Tracheal epithelial cell (primary cell): ENCODE data around the gene USP37. TPM values are rescaled to one million over a fixed set of nuclear protein-coding genes. Genes with fewer than 3 reads are reported as not detected.

ENCODE experiments used
- total RNA-seq: library from RNA; depleted of rRNA; stranded (reverse); fragments of >200 nt; gene quantifications from 2 replicates; pipeline ENCODE4 v1.2.1, GENCODE V29; 2014

The USP37 gene, protein sequence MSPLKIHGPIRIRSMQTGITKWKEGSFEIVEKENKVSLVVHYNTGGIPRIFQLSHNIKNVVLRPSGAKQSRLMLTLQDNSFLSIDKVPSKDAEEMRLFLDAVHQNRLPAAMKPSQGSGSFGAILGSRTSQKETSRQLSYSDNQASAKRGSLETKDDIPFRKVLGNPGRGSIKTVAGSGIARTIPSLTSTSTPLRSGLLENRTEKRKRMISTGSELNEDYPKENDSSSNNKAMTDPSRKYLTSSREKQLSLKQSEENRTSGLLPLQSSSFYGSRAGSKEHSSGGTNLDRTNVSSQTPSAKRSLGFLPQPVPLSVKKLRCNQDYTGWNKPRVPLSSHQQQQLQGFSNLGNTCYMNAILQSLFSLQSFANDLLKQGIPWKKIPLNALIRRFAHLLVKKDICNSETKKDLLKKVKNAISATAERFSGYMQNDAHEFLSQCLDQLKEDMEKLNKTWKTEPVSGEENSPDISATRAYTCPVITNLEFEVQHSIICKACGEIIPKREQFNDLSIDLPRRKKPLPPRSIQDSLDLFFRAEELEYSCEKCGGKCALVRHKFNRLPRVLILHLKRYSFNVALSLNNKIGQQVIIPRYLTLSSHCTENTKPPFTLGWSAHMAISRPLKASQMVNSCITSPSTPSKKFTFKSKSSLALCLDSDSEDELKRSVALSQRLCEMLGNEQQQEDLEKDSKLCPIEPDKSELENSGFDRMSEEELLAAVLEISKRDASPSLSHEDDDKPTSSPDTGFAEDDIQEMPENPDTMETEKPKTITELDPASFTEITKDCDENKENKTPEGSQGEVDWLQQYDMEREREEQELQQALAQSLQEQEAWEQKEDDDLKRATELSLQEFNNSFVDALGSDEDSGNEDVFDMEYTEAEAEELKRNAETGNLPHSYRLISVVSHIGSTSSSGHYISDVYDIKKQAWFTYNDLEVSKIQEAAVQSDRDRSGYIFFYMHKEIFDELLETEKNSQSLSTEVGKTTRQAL
- 10.6 and 13.6 TPM in 2 replicates for total RNA-seq

DNA sequence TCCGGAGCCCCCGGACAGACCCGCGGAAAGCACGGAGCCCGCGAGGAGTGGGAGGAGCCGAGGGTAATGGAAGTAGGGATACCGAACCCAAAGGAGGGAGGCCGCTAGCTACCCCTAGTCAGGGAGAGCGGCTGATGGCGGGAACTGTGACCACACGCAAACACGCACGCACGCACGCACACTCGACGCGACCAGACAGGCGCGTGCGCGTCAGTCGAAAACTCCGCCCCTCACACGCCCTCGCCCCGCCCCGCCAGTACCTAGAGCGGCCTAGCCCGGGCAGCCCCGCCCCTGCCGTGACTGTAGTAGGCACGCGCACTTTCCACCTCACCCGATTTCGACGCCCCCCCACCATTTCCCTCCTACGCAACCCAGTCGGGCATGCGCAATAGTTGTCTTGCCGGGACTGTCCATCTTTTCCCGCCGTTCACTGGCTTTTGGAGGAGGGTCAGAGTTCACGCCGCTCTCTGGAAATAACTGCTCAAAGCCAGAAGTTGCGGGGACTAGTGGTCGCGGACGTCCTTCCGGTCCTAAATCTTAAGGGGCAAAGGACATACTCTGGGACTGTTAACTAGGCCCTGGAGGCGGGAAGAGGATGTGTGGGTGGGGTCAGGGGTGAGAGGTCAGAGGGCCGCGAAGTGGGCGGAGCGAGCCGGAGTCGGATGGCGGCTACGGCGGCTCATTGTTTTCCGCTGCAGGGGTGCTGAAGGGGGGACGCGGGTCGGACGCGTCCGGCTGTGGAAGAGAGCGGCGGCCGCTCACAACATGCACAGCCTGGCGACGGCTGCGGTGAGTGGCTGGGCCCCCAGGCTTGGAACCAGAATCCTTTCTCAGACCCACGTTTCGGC lies at the start of gene USP37, which contains the start of gene CNOT9:
Gene USP37, minus strand, starts transcription at position 162 of the 848 bp plus-strand sequence. CDS start 9,698 bp downstream, outside the sequence.
Gene CNOT9, plus strand, starts transcription at position 650 of the 848 bp plus-strand sequence. Its CDS starts 116 bp downstream, at position 766.

DNA sequence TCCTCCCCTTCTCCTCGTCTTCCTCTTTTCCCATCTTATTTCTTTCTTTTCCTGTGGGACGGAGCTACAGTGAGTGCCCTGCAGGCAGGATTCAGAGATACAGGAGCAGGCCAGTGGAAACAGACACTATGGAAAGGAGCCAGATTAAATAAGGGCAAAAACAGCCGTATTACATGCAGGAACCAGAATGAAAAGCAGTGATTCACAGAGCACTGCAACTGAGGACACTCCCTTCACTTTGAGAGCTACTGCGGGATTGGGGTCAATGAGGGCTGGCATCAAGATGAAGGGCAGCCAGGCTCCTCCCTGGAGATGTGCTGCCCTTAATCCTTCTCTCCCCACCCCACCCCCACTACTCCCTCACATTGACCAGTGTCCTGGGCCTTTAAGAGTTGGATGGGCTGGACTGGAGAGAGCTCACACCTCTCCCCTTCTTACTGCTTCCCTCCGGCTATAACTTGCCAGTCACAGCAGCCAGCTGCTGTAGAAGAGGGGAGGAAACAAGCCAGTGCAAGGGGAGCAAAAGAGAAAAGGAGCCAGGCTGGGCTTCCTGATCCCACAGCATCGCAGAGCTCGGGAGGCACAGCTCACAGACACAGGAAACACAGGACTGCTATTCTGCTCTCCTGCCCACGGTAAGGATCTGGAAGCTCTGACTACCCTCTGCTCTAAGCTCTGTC lies 39.4 kb upstream of the USP37 start, which contains the start of gene PLCD4:
Gene PLCD4, plus strand, starts transcription at position 464 of the 680 bp plus-strand sequence. CDS start 7,841 bp downstream, outside the sequence.

GRCh38 chr2:218418717-218419458 lies 149.3 kb downstream of the USP37 start, which contains the start of gene VIL1:
Gene VIL1, plus strand, starts transcription at chr2:218419123. Its CDS starts 4,656 bp downstream, at chr2:218423779.

Other genes starting within 250 kb of the USP37 start
- gene CATIP, start 211.5 kb downstream of the USP37 start, total RNA-seq, result not detected in 2 replicates
- 0.21 and 1.4 TPM in 2 replicates for gene SLC11A1, start 186.1 kb downstream of the USP37 start, total RNA-seq
- 40.3 and 52.3 TPM in 2 replicates for gene CTDSP1, start 168.5 kb downstream of the USP37 start, total RNA-seq
- gene VIL1, start 149.2 kb downstream of the USP37 start, total RNA-seq, result not detected in 2 replicates
- gene CNOT9, start 488 bp upstream of the USP37 start, total RNA-seq, result 42.4 and 56.7 TPM in 2 replicates
- gene PLCD4, start 39.5 kb upstream of the USP37 start, total RNA-seq, result 1.2 and 1.3 TPM in 2 replicates
- 5.8 and 6.5 TPM in 2 replicates for gene ZNF142, start 91.3 kb upstream of the USP37 start, total RNA-seq
- gene BCS1L, start 91.3 kb upstream of the USP37 start, total RNA-seq, result 42.2 and 45.5 TPM in 2 replicates
- 15.1 and 29.4 TPM in 2 replicates for gene RNF25, start 103.7 kb upstream of the USP37 start, total RNA-seq
- gene STK36, start 103.7 kb upstream of the USP37 start, total RNA-seq, result 3.0 and 10.4 TPM in 2 replicates
- 5.1 and 8.7 TPM in 2 replicates for gene TTLL4, start 142.5 kb upstream of the USP37 start, total RNA-seq
- 1.3 and 3.9 TPM in 2 replicates for gene CYP27A1, start 213.8 kb upstream of the USP37 start, total RNA-seq